HEK293 (cell line): Measurements from ENCODE around the gene CHCHD5.

ENCODE experiments used
- CTCF ChIA-PET: fragments of 350-600 bp; formaldehyde crosslinking; extraction: SDS; loops from one replicate; lab custom pipeline; 2021; ENCODE audit warnings: antibody characterized with exemption; lab: Yijun Ruan, JAX
- POLR2A ChIA-PET: fragments of 300-600 bp; formaldehyde crosslinking; extraction: SDS; loops from one replicate; lab custom pipeline; 2020; ENCODE audit warnings: antibody characterized with exemption, inconsistent platforms; lab: Yijun Ruan, JAX
- H3K27ac ChIP-seq: fragments of 200-500 bp; sonication (Bioruptor generic); 2 replicates; pipeline ENCODE4 v1.5.1; 2014; ENCODE audit warnings: low read depth, low read length, control low read depth, inconsistent platforms; ENCODE audit errors: extremely low read depth
- H3K36me3 ChIP-seq, 2 experiments: fragments of 200-500 bp in 1 of 2; sonication (Bioruptor generic) in 1 of 2; 1 replicate in 1 of 2; 2 replicates in 1 of 2; pipeline ENCODE4 v1.5.1; 2014 to 2017; ENCODE audit warnings: inconsistent platforms in 2 of 2, low read length in 2 of 2; ENCODE audit not compliant: control insufficient read depth in 2 of 2, insufficient read depth in 1 of 2
- H3K4me1 ChIP-seq: fragments of 200-500 bp; sonication (Bioruptor generic); 2 replicates; pipeline ENCODE4 v1.5.1; 2014; ENCODE audit warnings: mild to moderate bottlenecking, low read length, inconsistent platforms; ENCODE audit not compliant: control insufficient read depth, insufficient read depth
- H3K4me3 ChIP-seq: 2 replicates; pipeline ENCODE4 v1.5.1; 2011; ENCODE audit warnings: low read depth, mild to moderate bottlenecking, control low read depth, low read length, moderate library complexity
- H3K9me3 ChIP-seq: fragments of 200-500 bp; sonication (Bioruptor generic); 2 replicates; pipeline ENCODE4 v1.5.1; 2014; ENCODE audit warnings: low read depth, low read length, inconsistent platforms; ENCODE audit not compliant: control insufficient read depth, insufficient read depth
- BCL11A ChIP-seq: fragments of 450-650 bp; formaldehyde crosslinking; IDR thresholded peaks from 2 replicates; pipeline ENCODE4 v1.5.1; 2016; ENCODE audit warnings: low read depth, missing biosample characterization, missing genetic modification characterization
- EGR2 ChIP-seq: fragments of 450-650 bp; formaldehyde crosslinking; IDR thresholded peaks from 2 replicates; pipeline ENCODE4 v1.5.1; 2016; ENCODE audit warnings: low read depth, missing biosample characterization, missing genetic modification characterization
- GLIS1 ChIP-seq: fragments of 450-650 bp; formaldehyde crosslinking; IDR thresholded peaks from 2 replicates; pipeline ENCODE4 v1.5.1; 2016; ENCODE audit warnings: missing biosample characterization, missing genetic modification characterization
- KLF10 ChIP-seq: fragments of 450-650 bp; IDR thresholded peaks from 2 replicates; pipeline ENCODE4 v1.5.1; 2018; ENCODE audit warnings: missing biosample characterization, mild to moderate bottlenecking, missing genetic modification characterization
- KLF16 ChIP-seq: fragments of 450-650 bp; formaldehyde crosslinking; IDR thresholded peaks from 2 replicates; pipeline ENCODE4 v1.5.1; 2017; ENCODE audit warnings: missing biosample characterization, missing genetic modification characterization
- KLF8 ChIP-seq: fragments of 450-650 bp; formaldehyde crosslinking; IDR thresholded peaks from 2 replicates; pipeline ENCODE4 v1.5.1; 2016; ENCODE audit warnings: missing biosample characterization, missing genetic modification characterization
- PRDM6 ChIP-seq: fragments of 450-650 bp; formaldehyde crosslinking; IDR thresholded peaks from 2 replicates; pipeline ENCODE4 v1.5.1; 2017; ENCODE audit warnings: missing biosample characterization, missing genetic modification characterization
- SP2 ChIP-seq: fragments of 450-650 bp; formaldehyde crosslinking; IDR thresholded peaks from 2 replicates; pipeline ENCODE4 v1.5.1; 2016; ENCODE audit warnings: missing biosample characterization, missing genetic modification characterization
- ZEB2 ChIP-seq: fragments of 450-650 bp; formaldehyde crosslinking; IDR thresholded peaks from 2 replicates; pipeline ENCODE4 v1.5.1; 2016; ENCODE audit warnings: missing biosample characterization, missing genetic modification characterization
- ZNF148 ChIP-seq: fragments of 450-650 bp; formaldehyde crosslinking; IDR thresholded peaks from 2 replicates; pipeline ENCODE4 v1.5.0; 2017; ENCODE audit warnings: missing biosample characterization, missing genetic modification characterization, borderline replicate concordance
- ZNF184 ChIP-seq: fragments of 450-650 bp; IDR thresholded peaks from 2 replicates; pipeline ENCODE4 v1.5.1; 2018; ENCODE audit warnings: missing biosample characterization, mild to moderate bottlenecking, missing genetic modification characterization
- ZNF19 ChIP-seq: fragments of 450-650 bp; formaldehyde crosslinking; IDR thresholded peaks from 2 replicates; pipeline ENCODE4; 2016; ENCODE audit warnings: missing biosample characterization, missing genetic modification characterization, low read depth
- ZNF214 ChIP-seq: fragments of 450-650 bp; formaldehyde crosslinking; IDR thresholded peaks from 2 replicates; pipeline ENCODE4 v1.5.1; 2017; ENCODE audit warnings: missing biosample characterization, mild to moderate bottlenecking, missing genetic modification characterization, borderline replicate concordance
- ZNF302 ChIP-seq: fragments of 450-650 bp; formaldehyde crosslinking; IDR thresholded peaks from 2 replicates; pipeline ENCODE4 v1.5.1; 2016; ENCODE audit warnings: missing biosample characterization, missing genetic modification characterization, low read depth
- ZNF366 ChIP-seq: fragments of 450-650 bp; formaldehyde crosslinking; conservative IDR thresholded peaks from 2 replicates; pipeline ENCODE4 v1.5.1; 2016; ENCODE audit warnings: missing biosample characterization, missing genetic modification characterization
- ZNF391 ChIP-seq: fragments of 450-650 bp; formaldehyde crosslinking; IDR thresholded peaks from 2 replicates; pipeline ENCODE4 v1.5.1; 2016; ENCODE audit warnings: low read depth, missing biosample characterization, missing genetic modification characterization, borderline replicate concordance
- ZNF394 ChIP-seq: fragments of 450-650 bp; formaldehyde crosslinking; IDR thresholded peaks from 2 replicates; pipeline ENCODE4 v1.5.1; 2016; ENCODE audit warnings: missing biosample characterization, missing genetic modification characterization, mild to moderate bottlenecking, moderate library complexity, borderline replicate concordance
- ZNF560 ChIP-seq: fragments of 450-650 bp; formaldehyde crosslinking; IDR thresholded peaks from 2 replicates; pipeline ENCODE4 v1.5.1; 2017; ENCODE audit warnings: missing biosample characterization, missing genetic modification characterization, borderline replicate concordance
- ZNF561 ChIP-seq: fragments of 450-650 bp; IDR thresholded peaks from 2 replicates; pipeline ENCODE4 v1.5.1; 2018; ENCODE audit warnings: missing biosample characterization, missing genetic modification characterization, borderline replicate concordance
- ZNF623 ChIP-seq: fragments of 450-650 bp; formaldehyde crosslinking; IDR thresholded peaks from 2 replicates; pipeline ENCODE4 v1.5.1; 2016; ENCODE audit warnings: missing biosample characterization, missing genetic modification characterization
- ZNF776 ChIP-seq: fragments of 450-650 bp; formaldehyde crosslinking; IDR thresholded peaks from 2 replicates; pipeline ENCODE4 v1.5.0; 2017; ENCODE audit warnings: missing biosample characterization, missing genetic modification characterization, borderline replicate concordance
- TF ChIP-seq, protein P1 (sequence below): fragments of 450-650 bp; formaldehyde crosslinking; IDR thresholded peaks from 2 replicates; pipeline ENCODE4 v1.5.1; 2017; ENCODE audit warnings: missing biosample characterization, missing genetic modification characterization
- TF ChIP-seq, protein P2 (sequence below): fragments of 450-650 bp; formaldehyde crosslinking; conservative IDR thresholded peaks from 2 replicates; pipeline ENCODE4 v1.5.1; 2016; ENCODE audit warnings: low read depth, missing biosample characterization, missing genetic modification characterization

Gene CHCHD5

DNA sequence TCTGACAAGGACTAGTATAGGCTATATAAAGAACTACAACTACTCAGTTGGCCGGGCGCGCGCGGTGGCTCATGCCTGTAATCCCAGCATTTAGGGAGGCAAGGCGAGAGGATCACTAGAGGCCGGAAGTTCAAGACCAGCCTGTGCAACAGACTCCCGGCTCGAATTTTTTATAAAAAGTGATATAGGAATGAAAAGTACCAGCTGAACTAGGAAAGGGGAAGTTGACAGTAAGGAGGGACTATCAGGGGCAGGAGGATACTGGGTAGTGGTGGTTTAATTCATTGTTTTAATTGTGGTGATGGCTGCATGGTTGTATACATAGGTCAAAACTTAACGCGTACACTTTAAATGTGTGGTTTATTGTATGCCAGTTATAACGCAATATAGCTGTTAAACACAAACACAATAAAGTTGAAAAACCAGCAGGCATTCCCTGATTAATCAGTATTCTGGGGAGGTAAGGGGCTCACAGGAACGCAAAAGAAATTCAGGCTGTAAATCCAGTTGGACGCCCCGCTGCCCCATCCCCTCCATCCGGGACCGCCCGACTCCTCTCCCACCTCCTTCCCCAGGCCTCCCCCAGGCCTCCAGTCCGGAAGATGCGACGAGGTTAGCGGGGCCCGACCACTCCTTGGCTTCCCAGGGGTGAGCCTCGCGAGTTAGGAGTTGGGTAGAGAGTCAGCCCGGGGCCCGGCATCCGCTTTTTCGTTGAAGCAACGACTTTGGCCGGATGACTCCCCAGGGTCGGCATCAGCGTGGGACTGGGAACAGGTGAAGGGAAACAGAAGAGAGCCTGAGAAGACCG lies 42.9 kb upstream of the CHCHD5 start (continued):
- TF ChIP-seq, protein P1, sequence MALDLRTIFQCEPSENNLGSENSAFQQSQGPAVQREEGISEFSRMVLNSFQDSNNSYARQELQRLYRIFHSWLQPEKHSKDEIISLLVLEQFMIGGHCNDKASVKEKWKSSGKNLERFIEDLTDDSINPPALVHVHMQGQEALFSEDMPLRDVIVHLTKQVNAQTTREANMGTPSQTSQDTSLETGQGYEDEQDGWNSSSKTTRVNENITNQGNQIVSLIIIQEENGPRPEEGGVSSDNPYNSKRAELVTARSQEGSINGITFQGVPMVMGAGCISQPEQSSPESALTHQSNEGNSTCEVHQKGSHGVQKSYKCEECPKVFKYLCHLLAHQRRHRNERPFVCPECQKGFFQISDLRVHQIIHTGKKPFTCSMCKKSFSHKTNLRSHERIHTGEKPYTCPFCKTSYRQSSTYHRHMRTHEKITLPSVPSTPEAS, result no peak
- TF ChIP-seq ZNF561 (tag by site-specific recombination) (no peak), EGR2 (tag by site-specific recombination) (peak; percentile 17), ZNF366 (tag by site-specific recombination) (peak; percentile 74; the same call in 1 of the 2 replicates), ZNF302 (tag by site-specific recombination) (no peak), KLF8 (tag by site-specific recombination) (no peak)

GRCh38 chr2:112542123-112542983 lies 42.1 kb upstream of the CHCHD5 start, which contains the start of gene POLR1B:
Gene POLR1B, plus strand, starts transcription at chr2:112542465. Its CDS starts 30 bp downstream, at chr2:112542495.
- Histone ChIP-seq H3K27ac (peak within 1 kb of the TSS; percentile 85), H3K4me3 (peak within 1 kb of the TSS; percentile 87), H3K36me3 (peaks cover 9 to 12% of the 10 kb centered on the region in 2 experiments), H3K4me1 (peaks cover 6% of the 10 kb centered on the region; the same call in 1 of the 2 replicates), H3K9me3 (no peaks in the 10 kb centered on the region)
- ChIA-PET POLR2A (no interaction called here), CTCF (interaction anchor here (1.0 to 1.9 kb wide), 3 partner anchors 41 to 61 kb away, joined by 3 to 7 read pairs (median 7); no protein-coding TSS in a partner anchor)
- TF ChIP-seq, protein P2, sequence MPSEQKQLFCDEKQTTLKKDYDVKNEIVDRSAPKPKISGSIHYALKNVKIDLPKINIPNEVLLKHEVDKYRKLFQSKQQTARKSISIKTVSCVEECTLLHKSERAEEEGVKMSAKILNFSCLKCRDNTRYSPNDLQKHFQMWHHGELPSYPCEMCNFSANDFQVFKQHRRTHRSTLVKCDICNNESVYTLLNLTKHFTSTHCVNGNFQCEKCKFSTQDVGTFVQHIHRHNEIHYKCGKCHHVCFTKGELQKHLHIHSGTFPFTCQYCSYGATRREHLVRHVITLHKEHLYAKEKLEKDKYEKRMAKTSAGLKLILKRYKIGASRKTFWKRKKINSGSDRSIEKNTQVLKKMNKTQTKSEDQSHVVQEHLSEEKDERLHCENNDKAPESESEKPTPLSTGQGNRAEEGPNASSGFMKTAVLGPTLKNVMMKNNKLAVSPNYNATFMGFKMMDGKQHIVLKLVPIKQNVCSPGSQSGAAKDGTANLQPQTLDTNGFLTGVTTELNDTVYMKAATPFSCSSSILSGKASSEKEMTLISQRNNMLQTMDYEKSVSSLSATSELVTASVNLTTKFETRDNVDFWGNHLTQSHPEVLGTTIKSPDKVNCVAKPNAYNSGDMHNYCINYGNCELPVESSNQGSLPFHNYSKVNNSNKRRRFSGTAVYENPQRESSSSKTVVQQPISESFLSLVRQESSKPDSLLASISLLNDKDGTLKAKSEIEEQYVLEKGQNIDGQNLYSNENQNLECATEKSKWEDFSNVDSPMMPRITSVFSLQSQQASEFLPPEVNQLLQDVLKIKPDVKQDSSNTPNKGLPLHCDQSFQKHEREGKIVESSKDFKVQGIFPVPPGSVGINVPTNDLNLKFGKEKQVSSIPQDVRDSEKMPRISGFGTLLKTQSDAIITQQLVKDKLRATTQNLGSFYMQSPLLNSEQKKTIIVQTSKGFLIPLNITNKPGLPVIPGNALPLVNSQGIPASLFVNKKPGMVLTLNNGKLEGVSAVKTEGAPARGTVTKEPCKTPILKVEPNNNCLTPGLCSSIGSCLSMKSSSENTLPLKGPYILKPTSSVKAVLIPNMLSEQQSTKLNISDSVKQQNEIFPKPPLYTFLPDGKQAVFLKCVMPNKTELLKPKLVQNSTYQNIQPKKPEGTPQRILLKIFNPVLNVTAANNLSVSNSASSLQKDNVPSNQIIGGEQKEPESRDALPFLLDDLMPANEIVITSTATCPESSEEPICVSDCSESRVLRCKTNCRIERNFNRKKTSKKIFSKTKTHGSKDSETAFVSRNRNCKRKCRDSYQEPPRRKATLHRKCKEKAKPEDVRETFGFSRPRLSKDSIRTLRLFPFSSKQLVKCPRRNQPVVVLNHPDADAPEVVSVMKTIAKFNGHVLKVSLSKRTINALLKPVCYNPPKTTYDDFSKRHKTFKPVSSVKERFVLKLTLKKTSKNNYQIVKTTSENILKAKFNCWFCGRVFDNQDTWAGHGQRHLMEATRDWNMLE (tag by site-specific recombination), result peak; percentile 53; the same call in 1 of the 2 replicates
- no peak for TF ChIP-seq ZNF394 (tag by site-specific recombination)
- TF ChIP-seq KLF10 (tag by site-specific recombination), result no peak
- TF ChIP-seq ZNF214 (tag by site-specific recombination), result no peak
- TF ChIP-seq ZNF391, result no peak
- peak; percentile 72 for TF ChIP-seq SP2
- TF ChIP-seq PRDM6, result no peak
- no peak for TF ChIP-seq ZNF148 (tag by site-specific recombination)
- TF ChIP-seq ZNF184 (tag by site-specific recombination), result no peak
- no peak; the same call in 1 of the 2 replicates for TF ChIP-seq ZNF623
- TF ChIP-seq KLF8 (tag by site-specific recombination), result peak; percentile 70
- TF ChIP-seq ZNF776, result no peak
- no peak; the same call in 1 of the 2 replicates for TF ChIP-seq BCL11A (tag by site-specific recombination)
- TF ChIP-seq ZEB2, result peak; percentile 94
- no peak for TF ChIP-seq ZNF560 (tag by site-specific recombination)
- TF ChIP-seq ZNF19 (tag by site-specific recombination), result no peak
- TF ChIP-seq KLF16 (tag by site-specific recombination), result 0 out of 2 replicates have a peak, but pooled peaks have one; percentile 18
- 0 out of 2 replicates have a peak, but pooled peaks have one; percentile 5 for TF ChIP-seq GLIS1
